ENCODE results near the gene FZD4.
A peak's percentile ranks its signal among the peaks of the same experiment; 100 is the strongest.

FZD4 gene

GRCh38 chr11:86951706-86952105, 3.5 kb downstream of the FZD4 start (continued):
- TF ChIP-seq ZNF521 (tag by site-specific recombination; IDR thresholded peaks at IDR 0.05) (no peak), TCF7L2 (IDR thresholded peaks at IDR 0.05; ENCODE audit: borderline replicate concordance, low read depth, low read length) (no peak)

- Histone ChIP-seq H3K4me3 (ENCODE audit: low read depth, low read length) (no peak overlapping the region), H3K4me1 (ENCODE audit: control insufficient read depth, insufficient read depth, low read length) (no peaks in the 10 kb centered on the region; the same call in 1 of the 2 replicates), H3K9me3 (ENCODE audit: control insufficient read depth, insufficient read depth, low read depth, low read length) (no peaks in the 10 kb centered on the region), H3K27ac (ENCODE audit: extremely low read depth, low read depth, low read length) (no peak overlapping the region), H3K36me3 (ENCODE audit: control insufficient read depth in 2 of 2, insufficient read depth in 1 of 2, low read length in 2 of 2) (peaks cover 0 to 26% of the 10 kb centered on the region in 2 experiments; a peak in 1 of 3 replicates)
- TF ChIP-seq ZNF624 (tag by site-specific recombination; IDR thresholded peaks at IDR 0.05) (no peak), ZSCAN4 (tag by site-specific recombination; IDR thresholded peaks at IDR 0.05) (no peak), ZNF664 (tag by site-specific recombination; IDR thresholded peaks at IDR 0.05) (no peak), ZNF133 (tag by site-specific recombination; IDR thresholded peaks at IDR 0.05) (no peak), ZNF112 (tag by site-specific recombination; IDR thresholded peaks at IDR 0.05) (no peak), SETDB1 (IDR thresholded peaks at IDR 0.05; ENCODE audit: insufficient read length, low read length) (no peak), KLF10 (tag by site-specific recombination; IDR thresholded peaks at IDR 0.05) (no peak), ZNF585B (tag by site-specific recombination; IDR thresholded peaks at IDR 0.05) (no peak), ZNF302 (tag by site-specific recombination; IDR thresholded peaks at IDR 0.05; ENCODE audit: low read depth) (no peak), ZNF202 (tag by site-specific recombination; IDR thresholded peaks at IDR 0.05; ENCODE audit: borderline replicate concordance) (no peak), ZNF341 (tag by site-specific recombination; IDR thresholded peaks at IDR 0.05; ENCODE audit: low read depth) (no peak)
- ChIA-PET CTCF (interaction anchor here (2.7 kb wide), 1 partner anchor 11 kb away, joined by 13 read pairs; no protein-coding TSS in a partner anchor), POLR2A (no interaction called here)
Observed at GRCh38 chr11:86950661-86950995, 4.6 kb downstream of the FZD4 start.

- Histone ChIP-seq H3K27ac (ENCODE audit: extremely low read depth, low read depth, low read length) (no peak overlapping the region), H3K9me3 (ENCODE audit: control insufficient read depth, insufficient read depth, low read depth, low read length) (no peaks in the 10 kb centered on the region), H3K36me3 (ENCODE audit: control insufficient read depth in 2 of 2, insufficient read depth in 1 of 2, low read length in 2 of 2) (peaks cover 0 to 26% of the 10 kb centered on the region in 2 experiments; a peak in 1 of 3 replicates), H3K4me3 (ENCODE audit: low read depth, low read length) (no peak overlapping the region), H3K4me1 (ENCODE audit: control insufficient read depth, insufficient read depth, low read length) (no peaks in the 10 kb centered on the region; the same call in 1 of the 2 replicates)
- CTCF ChIA-PET = interaction anchor here (0.7 to 2.7 kb wide), 2 partner anchors 11 to 80 kb away, joined by 3 to 13 read pairs; no protein-coding TSS in a partner anchor
- POLR2A ChIA-PET = no interaction called here
- TF ChIP-seq ZNF302 (tag by site-specific recombination; IDR thresholded peaks at IDR 0.05; ENCODE audit: low read depth) (no peak), PRDM6 (tag by site-specific recombination; IDR thresholded peaks at IDR 0.05) (peak; percentile 27)
Observed at GRCh38 chr11:86949995-86950660, 5.1 kb downstream of the FZD4 start.

- Histone ChIP-seq H3K9me3 (ENCODE audit: control insufficient read depth, insufficient read depth, low read depth, low read length) (no peaks in the 10 kb centered on the region), H3K4me1 (ENCODE audit: control insufficient read depth, insufficient read depth, low read length) (no peaks in the 10 kb centered on the region; the same call in 1 of the 2 replicates), H3K4me3 (ENCODE audit: low read depth, low read length) (no peak overlapping the region), H3K36me3 (ENCODE audit: control insufficient read depth in 2 of 2, insufficient read depth in 1 of 2, low read length in 2 of 2) (peaks cover 0 to 26% of the 10 kb centered on the region in 2 experiments; a peak in 1 of 3 replicates), H3K27ac (ENCODE audit: extremely low read depth, low read depth, low read length) (no peak overlapping the region)
- ChIA-PET CTCF (interaction anchor here (0.6 to 2.7 kb wide), 2 partner anchors 9 to 25 kb away, joined by 3 to 13 read pairs; no protein-coding TSS in a partner anchor), POLR2A (no interaction called here)
- TF ChIP-seq ZNF571 (tag by site-specific recombination; IDR thresholded peaks at IDR 0.05) (no peak), ZNF610 (tag by site-specific recombination; IDR thresholded peaks at IDR 0.05; ENCODE audit: borderline replicate concordance) (no peak), ZNF707 (tag by site-specific recombination; IDR thresholded peaks at IDR 0.05) (no peak), MYNN (tag by site-specific recombination; IDR thresholded peaks at IDR 0.05; ENCODE audit: borderline replicate concordance) (no peak), ATF2 (tag by site-specific recombination; IDR thresholded peaks at IDR 0.05; ENCODE audit: low read depth) (no peak), ZNF18 (tag by site-specific recombination; IDR thresholded peaks at IDR 0.05) (no peak), TCF7L2 (IDR thresholded peaks at IDR 0.05; ENCODE audit: borderline replicate concordance, low read depth, low read length) (no peak), ZNF514 (tag by site-specific recombination; IDR thresholded peaks at IDR 0.05) (no peak), ZFP37 (tag by site-specific recombination; IDR thresholded peaks at IDR 0.05) (no peak), GLIS1 (tag by site-specific recombination; IDR thresholded peaks at IDR 0.05) (no peak), ZNF391 (tag by site-specific recombination; IDR thresholded peaks at IDR 0.05; ENCODE audit: borderline replicate concordance, low read depth) (no peak), ZNF585B (tag by site-specific recombination; IDR thresholded peaks at IDR 0.05) (no peak)
Observed at GRCh38 chr11:86948733-86949132, 6.5 kb downstream of the FZD4 start.

All from HEK293 (cell line).